Stomach (tissue), 9 donors: ENCODE results near the gene AQP2. TPM values are rescaled to one million over a fixed set of nuclear protein-coding genes. Genes with fewer than 3 reads are reported as not detected.

ENCODE experiments used
- DNase-seq, 2 donors: peaks; one replicate each; pipeline versions ENCODE4 v3.0.0 to v3.0.0-alpha.2; 2013 to 2019
- H3K27ac ChIP-seq, 5 donors: fragments of 200-600 bp in 4 of 5; sonication (generic) in 4 of 5; one replicate each; pipeline ENCODE4 v1.5.1; 2013 to 2019; ENCODE audit warnings: mild to moderate bottlenecking in 1 of 5, moderate library complexity in 1 of 5
- H3K27me3 ChIP-seq, 3 donors: fragments of 200-600 bp; sonication (generic); one replicate each; pipeline ENCODE4 v1.5.1; 2017 to 2019; ENCODE audit warnings: mixed run types in 1 of 3
- H3K36me3 ChIP-seq, 4 donors: fragments of 200-600 bp; sonication (generic); 1 replicate in 3 of 4; 2 replicates in 1 of 4; pipeline ENCODE4 v1.5.1; 2016 to 2019
- H3K4me1 ChIP-seq, 4 donors: fragments of 200-600 bp; sonication (generic); one replicate each; pipeline ENCODE4 v1.5.1; 2016 to 2019
- H3K4me3 ChIP-seq, 4 donors: fragments of 200-600 bp; sonication (generic) in 3 of 4; one replicate each; pipeline ENCODE4 v1.5.1; 2016 to 2019; ENCODE audit warnings: mild to moderate bottlenecking in 1 of 4
- H3K9me3 ChIP-seq, 4 donors: fragments of 200-600 bp; sonication (generic); one replicate each; pipeline ENCODE4 v1.5.1; 2016 to 2019
- EP300 ChIP-seq: sonication (generic); formaldehyde crosslinking; IDR thresholded peaks from one replicate; pipeline ENCODE4 v1.6.1; 2017; ENCODE audit warnings: antibody characterized with exemption
- POLR2A ChIP-seq, 4 donors: fragments of 450-650 bp; IDR thresholded peaks; one replicate each; pipeline ENCODE4 v1.6.1; 2016; ENCODE audit warnings: antibody characterized with exemption in 4 of 4, control low read depth in 2 of 4, mild to moderate bottlenecking in 1 of 4, moderate library complexity in 1 of 4
- POLR2AphosphoS5 ChIP-seq, 3 donors: sonication (generic); formaldehyde crosslinking; IDR thresholded peaks; one replicate each; pipeline ENCODE4 v1.6.1; 2016; ENCODE audit warnings: antibody characterized with exemption in 3 of 3
- whole genome bisulfite sequencing, 5 donors: extraction: QIAGEN DNeasy Blood & Tissue Kit in 3 of 5; methylation state at CpG; one replicate each; pipeline versions ENCODE4 v1.1.5 to v1.1.7; 2013 to 2018; 5-methylcytosine and 5-hydroxymethylcytosine counted together
- intact Hi-C: fragments of 100-400 bp; cut with DNase I; formaldehyde crosslinking; loops from one replicate; pipeline ENCODE4 v1.15.1; 2023; ENCODE audit warnings: low total_unique reads
- polyA plus RNA-seq, 3 donors: library from polyadenylated mRNA; stranded (reverse); fragments of 200-250 nt; gene quantifications; one replicate each; pipeline ENCODE4 v1.2.3, GENCODE V29; 2013
- total RNA-seq, 5 donors: library from RNA; depleted of rRNA; stranded (reverse); fragments of >200 nt; gene quantifications; one replicate each; pipeline versions ENCODE4 v1.1.0 to v1.2.3, GENCODE V29; 2014 to 2016
- TF ChIP-seq, protein P1 (sequence below), 7 experiments: fragments of 450-650 bp in 4 of 7; fragments of 200-600 bp in 3 of 7; sonication (generic) in 3 of 7; IDR thresholded peaks; one replicate each; pipeline ENCODE4 v1.5.1; 2016 to 2019; ENCODE audit warnings: antibody characterized with exemption in 7 of 7, control low read depth in 2 of 7, mild to moderate bottlenecking in 1 of 7
- donor health status: healthy with polysubstance abuse.
- donor health status: Bipolar disorder and iron deficiency.
- donor health status: healthy.

Gene AQP2
- total and polyA plus RNA-seq, 8 donors: 0.92 TPM; not detected in 7

DNA sequence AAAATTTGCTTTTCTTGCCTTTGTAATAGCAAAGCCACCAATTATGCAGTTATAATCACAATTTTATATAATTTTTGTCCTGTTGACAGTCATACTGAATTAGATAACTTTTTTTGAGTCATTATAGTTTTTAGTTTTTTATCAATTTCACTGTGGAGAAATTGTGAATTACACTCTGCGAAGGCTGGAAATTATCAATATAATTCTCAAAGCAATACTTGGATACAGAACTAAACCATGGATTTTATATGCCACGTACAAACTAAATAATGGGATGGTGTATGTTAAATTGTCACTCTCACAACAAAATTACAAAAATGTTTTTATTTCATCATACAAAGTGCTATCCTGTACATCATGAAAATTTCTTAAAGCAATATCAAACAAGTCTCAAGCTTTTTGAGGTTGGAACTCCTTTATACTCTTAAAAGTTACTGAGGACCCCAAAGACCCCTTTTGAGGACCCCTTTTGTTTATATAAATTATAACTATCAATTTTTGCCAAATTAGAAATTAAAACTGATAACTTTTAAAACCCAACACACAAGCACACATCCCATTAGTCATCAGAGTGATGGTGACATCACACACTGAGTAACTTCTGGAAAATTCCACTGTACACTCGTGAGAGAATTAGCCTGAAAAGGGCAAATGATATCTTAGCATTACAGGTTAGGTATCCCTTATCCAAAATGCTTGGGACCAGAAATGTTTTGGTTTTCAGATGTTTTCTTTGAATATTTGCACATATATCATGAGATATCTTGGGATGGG is 19.8 kb upstream of the AQP2 start:
- TF ChIP-seq POLR2AphosphoS5 (IDR thresholded peaks at IDR 0.05) (no peak), EP300 (no peak), POLR2A (IDR thresholded peaks at IDR 0.05) (no peak)
- TF ChIP-seq, protein P1, sequence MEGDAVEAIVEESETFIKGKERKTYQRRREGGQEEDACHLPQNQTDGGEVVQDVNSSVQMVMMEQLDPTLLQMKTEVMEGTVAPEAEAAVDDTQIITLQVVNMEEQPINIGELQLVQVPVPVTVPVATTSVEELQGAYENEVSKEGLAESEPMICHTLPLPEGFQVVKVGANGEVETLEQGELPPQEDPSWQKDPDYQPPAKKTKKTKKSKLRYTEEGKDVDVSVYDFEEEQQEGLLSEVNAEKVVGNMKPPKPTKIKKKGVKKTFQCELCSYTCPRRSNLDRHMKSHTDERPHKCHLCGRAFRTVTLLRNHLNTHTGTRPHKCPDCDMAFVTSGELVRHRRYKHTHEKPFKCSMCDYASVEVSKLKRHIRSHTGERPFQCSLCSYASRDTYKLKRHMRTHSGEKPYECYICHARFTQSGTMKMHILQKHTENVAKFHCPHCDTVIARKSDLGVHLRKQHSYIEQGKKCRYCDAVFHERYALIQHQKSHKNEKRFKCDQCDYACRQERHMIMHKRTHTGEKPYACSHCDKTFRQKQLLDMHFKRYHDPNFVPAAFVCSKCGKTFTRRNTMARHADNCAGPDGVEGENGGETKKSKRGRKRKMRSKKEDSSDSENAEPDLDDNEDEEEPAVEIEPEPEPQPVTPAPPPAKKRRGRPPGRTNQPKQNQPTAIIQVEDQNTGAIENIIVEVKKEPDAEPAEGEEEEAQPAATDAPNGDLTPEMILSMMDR (IDR thresholded peaks at IDR 0.05): no peak
- no peaks in the 10 kb centered on the region for H3K36me3 ChIP-seq
- no peaks in the 10 kb centered on the region for H3K4me1 ChIP-seq
- 60 to 71% (median 66%) methylated on average over 3 of the region's 3 CpGs for WGBS, 5 donors
- no peak overlapping the region for H3K27ac ChIP-seq
- peaks cover 0 to 7% (median 0%) of the 10 kb centered on the region in 3 donors for H3K27me3 ChIP-seq
- DNase-seq: no peak
- H3K9me3 ChIP-seq: no peaks in the 10 kb centered on the region
- intact Hi-C loops: no loop called here
- no peak overlapping the region for H3K4me3 ChIP-seq

DNA sequence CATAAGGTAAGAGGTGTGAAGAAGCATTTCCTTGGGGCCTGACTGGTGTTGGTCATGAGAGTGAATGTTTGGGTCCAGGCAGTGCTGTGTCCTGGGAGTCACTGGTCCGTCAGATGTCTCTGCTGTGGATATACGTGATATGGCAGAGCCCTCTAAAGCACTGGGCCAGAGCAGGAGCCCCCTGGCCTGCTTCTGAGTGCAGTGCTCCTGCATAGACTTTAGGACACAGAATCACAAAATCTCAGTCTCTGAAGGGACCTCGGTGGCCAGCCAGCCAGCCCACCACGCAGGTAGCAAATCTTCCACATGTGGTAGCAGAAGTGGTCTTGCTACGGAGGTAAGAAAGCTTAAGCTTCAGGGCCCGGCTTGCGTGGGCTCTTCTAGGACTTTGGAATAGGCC is 18.5 kb upstream of the AQP2 start:
- no peak for TF ChIP-seq EP300
- TF ChIP-seq, protein P1 (IDR thresholded peaks at IDR 0.05): no peak
- no peak for TF ChIP-seq POLR2A (IDR thresholded peaks at IDR 0.05)
- TF ChIP-seq POLR2AphosphoS5 (IDR thresholded peaks at IDR 0.05): no peak
- no peak for DNase-seq
- 68 to 96% (median 74%) methylated on average over 5 to 7 of the region's 7 CpGs for WGBS, 5 donors

DNA sequence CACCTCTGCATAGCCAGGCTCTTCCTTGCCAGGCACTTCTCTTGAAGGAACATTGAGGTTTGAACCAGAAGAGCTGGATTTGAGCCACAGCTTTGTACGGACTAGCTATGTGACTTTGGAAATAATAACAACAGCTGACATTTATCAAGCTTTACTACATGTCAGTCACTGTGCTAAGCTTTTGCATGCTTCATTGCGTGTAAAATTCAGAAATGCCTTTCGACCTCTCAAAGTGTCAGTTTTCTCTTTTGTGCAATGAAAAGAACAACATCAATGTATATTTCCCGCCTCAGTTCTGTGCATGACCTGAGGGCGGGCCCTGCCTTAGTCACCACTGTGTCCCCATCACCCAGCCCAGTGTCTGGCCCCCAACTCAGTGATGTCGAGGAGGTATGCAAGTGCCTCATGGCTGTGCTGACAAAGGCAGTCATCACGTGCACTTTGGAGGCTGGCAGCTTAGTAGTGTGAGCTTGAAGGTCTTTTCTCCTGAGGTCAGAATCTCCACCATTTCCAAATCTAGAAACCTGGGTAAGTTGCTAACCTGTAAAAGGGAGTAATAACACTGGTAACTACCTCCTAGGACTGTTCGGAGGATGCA is 17.9 kb upstream of the AQP2 start:
- Histone ChIP-seq H3K9me3 (no peaks in the 10 kb centered on the region), H3K4me1 (no peaks in the 10 kb centered on the region), H3K27ac (no peak overlapping the region), H3K27me3 (peaks cover 0 to 7% (median 0%) of the 10 kb centered on the region in 3 donors), H3K4me3 (no peak overlapping the region), H3K36me3 (no peaks in the 10 kb centered on the region)
- DNase-seq: no peak
- intact Hi-C loops: no loop called here
- WGBS, 5 donors: 78 to 88% (median 82%) methylated on average over 8 of the region's 8 CpGs
- TF ChIP-seq EP300: no peak
- TF ChIP-seq POLR2AphosphoS5 (IDR thresholded peaks at IDR 0.05): no peak
- no peak for TF ChIP-seq POLR2A (IDR thresholded peaks at IDR 0.05)
- TF ChIP-seq, protein P1 (IDR thresholded peaks at IDR 0.05): no peak

More for the DNA sequence above, 18.5 kb upstream of the AQP2 start:
- Histone ChIP-seq H3K4me1 (no peaks in the 10 kb centered on the region), H3K36me3 (no peaks in the 10 kb centered on the region), H3K9me3 (no peaks in the 10 kb centered on the region), H3K4me3 (no peak overlapping the region), H3K27me3 (peaks cover 0 to 7% (median 0%) of the 10 kb centered on the region in 3 donors), H3K27ac (no peak overlapping the region)
- intact Hi-C loops: no loop called here

DNA sequence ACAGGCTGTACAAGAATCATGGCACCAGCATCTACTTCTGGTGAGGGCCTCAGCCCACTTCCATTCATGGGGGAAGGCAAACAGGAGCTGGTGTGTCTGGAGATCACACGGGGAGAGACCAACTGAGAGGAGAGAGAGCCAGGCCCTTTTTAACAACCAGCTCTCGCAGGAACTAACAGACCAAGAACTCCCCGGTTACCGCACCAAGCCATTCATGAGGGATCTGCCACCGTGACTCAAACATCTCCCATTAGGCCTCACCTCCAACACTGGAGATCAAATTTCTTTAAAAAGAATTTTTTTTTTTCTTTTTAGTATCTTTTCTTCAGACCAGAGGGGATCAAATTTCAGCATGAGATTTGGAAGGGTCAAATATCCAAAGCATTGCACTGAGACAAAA is 16.7 kb upstream of the AQP2 start:
- intact Hi-C loops: no loop called here
- no peak for DNase-seq
- H3K27ac ChIP-seq: no peak overlapping the region
- H3K36me3 ChIP-seq: no peaks in the 10 kb centered on the region
- peaks cover 0 to 7% (median 0%) of the 10 kb centered on the region in 4 donors for H3K4me1 ChIP-seq
- peaks cover 0 to 7% (median 0%) of the 10 kb centered on the region in 3 donors for H3K27me3 ChIP-seq
- WGBS, 5 donors: 77 to 86% (median 82%) methylated on average over 5 of the region's 5 CpGs
- no peak overlapping the region for H3K4me3 ChIP-seq
- TF ChIP-seq POLR2A (IDR thresholded peaks at IDR 0.05) (no peak), POLR2AphosphoS5 (IDR thresholded peaks at IDR 0.05) (no peak), EP300 (no peak)
- TF ChIP-seq, protein P1 (IDR thresholded peaks at IDR 0.05): no peak
- no peaks in the 10 kb centered on the region for H3K9me3 ChIP-seq
